Activated CD4-positive, alpha-beta T cell treated with anti-CD3 and anti-CD28 coated beads, Interleukin-2, amount 50 U/mL, for 4 hours (primary cell): ENCODE results near the gene NPHS1.
"Not testable (repeated sequence)": the region's sequence is repeated elsewhere in the genome, so short reads cannot be mapped to it uniquely, and the experiment has no call there.

Experiments used
- DNase-seq, 2 experiments: peaks; one replicate each; pipeline ENCODE4 v3.0.0-alpha.2; 2020

NPHS1 gene

DNA sequence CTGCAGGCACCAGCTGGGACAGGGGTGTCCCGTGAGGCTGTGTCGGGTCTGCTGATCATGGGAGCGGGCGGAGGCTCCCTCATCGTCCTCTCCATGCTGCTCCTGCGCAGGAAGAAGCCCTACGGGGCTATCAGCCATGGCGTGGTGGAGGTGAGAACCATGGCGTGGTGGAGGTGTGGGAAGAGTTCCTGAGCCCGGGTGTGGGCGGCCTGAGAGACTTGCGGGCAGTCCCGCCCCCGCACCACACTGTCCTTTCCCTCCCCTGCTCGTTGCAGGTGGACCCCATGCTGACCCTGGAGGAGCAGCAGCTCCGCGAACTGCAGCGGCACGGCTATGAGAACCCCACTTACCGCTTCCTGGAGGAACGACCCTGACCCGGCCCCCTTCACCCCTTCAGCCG, 26.8 kb upstream of the NPHS1 start:
- no peak for DNase-seq

- DNase-seq, result no peak
Measured at GRCh38 chr19:35874392-35874930, 22.2 kb upstream of the NPHS1 start.

GRCh38 chr19:35872180-35872579, 19.9 kb upstream of the NPHS1 start:
- no peak for DNase-seq

- no peak for DNase-seq
Measured at GRCh38 chr19:35871611-35872010, 19.3 kb upstream of the NPHS1 start.

DNA sequence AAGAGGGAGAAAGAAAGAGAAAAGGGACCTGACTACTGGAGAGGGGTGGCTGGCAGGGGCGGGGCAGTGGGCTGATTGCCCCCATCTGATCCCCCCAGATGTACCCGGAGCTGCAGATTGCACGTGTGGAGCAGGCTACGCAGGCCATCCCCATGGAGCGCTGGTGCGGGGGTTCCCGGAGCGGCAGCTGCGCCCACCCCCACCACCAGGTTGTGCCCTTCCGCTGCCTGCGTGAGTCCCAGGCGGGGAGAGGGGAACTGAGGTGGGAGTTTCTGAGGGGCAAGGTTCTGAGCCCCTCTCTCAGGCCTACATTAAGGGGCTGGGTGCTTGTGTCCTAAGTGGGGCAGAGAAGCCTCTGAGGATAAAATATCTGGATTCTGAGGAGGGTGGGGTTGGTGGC, 18.5 kb upstream of the NPHS1 start:
- no peak for DNase-seq

DNA sequence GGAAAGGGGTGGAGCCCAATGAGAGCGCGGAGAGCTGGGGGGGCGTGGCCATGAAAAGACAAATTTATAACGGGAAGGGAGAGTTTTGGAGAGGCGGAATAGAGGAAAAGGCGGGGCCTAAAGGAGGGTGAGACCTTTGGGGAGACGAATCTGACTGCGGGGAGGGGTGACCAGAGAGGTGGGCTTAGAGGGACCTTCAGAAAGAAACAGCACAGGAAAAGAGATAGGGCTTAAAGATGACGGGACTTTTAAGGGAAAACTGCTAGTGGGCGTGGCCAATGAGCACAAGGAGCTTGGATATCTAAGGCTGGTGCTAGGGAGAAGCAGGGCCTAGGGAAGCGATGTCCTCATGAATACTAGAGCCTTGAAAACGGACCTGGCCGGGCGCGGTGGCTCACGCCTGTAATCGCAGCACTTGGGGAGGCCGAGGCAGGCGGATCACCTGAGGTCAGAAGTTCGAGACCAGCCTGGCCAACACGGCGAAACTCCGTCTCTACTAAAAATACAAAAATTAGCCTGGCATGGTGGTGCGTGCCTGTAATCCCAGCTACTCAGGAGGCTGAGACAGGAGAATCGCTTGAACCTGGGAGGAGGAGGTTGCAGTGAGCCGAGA, 17.9 kb upstream of the NPHS1 start:
- not testable (repeated sequence) for DNase-seq

DNA sequence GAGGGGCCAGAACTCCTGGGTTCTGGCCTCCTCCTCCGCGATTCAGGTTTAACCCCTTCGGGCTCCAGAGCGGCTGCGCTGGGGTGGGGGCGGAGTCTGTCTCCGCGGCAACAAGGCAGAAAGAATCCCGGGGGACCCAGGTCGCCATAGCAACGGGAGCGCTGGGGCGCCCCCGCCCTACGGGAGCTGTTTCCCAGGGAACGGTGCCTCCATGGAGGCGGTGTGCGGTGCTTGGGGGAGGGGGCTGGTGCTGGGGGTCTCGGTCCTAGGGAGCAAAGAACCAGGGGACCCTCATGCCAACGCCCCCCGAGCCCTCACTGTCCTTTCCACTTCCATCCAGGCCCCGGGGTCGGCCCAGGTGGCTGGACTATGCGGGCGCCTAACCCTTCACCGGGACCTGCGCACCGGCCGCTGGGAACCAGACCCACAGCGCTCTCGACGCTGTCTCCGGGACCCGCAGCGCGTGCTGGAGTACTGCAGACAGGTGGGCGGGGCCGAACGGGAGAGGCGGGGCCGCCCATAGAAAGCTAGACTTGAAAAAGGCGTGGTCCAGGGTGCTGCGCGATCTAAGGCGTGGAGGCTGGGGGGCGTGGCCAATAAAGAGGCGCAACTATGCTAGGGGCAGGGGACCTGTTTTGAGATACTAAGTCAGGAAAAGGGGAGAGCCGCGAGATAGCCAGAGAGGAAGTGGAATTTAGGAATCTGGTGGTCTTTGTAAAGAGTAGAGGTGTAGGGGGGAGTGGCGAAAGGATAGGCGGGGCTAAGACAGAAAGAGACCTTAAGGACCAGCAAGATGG, 17.2 kb upstream of the NPHS1 start:
- DNase-seq, result peak; percentile 73 to 78

GRCh38 chr19:35868823-35869326, 16.6 kb upstream of the NPHS1 start:
- no peak for DNase-seq

DNA sequence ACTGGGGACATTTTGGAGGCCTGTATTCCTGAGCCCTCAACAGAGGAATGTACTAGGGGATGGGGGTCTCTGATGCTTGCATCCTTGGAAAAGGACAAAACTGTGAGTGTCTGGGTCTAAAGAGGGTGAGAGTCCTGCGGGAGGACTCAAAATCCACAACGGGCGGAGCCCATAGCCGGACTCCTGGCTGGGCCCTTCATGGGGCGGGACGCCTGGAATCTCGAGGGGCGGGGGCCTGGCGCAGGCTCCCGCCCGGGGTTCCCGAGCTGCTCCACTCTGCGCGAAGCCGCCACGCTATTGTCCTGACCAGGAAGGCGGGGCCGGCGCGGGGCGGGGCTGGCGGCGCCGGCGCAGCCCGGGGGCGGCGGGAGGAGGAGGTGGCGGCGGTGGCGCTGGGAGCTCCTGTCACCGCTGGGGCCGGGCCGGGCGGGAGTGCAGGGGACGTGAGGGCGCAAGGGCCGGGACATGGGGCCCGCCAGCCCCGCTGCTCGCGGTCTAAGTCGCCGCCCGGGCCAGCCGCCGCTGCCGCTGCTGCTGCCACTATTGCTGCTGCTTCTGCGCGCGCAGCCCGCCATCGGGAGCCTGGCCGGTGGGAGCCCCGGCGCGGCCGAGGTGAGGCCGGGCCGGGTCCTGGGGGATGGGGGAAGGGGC, 16.0 kb upstream of the NPHS1 start, which contains the start of gene APLP1:
Gene APLP1 (plus strand): TSS at position 403 of the 651 bp plus-strand sequence. CDS start 63 bp downstream, at position 466.
- DNase-seq, result peak; percentile 63 to 66

- DNase-seq, result no peak
Measured at GRCh38 chr19:35863018-35863417, 10.7 kb upstream of the NPHS1 start.

- no peak for DNase-seq
Measured at GRCh38 chr19:35862528-35862927, 10.2 kb upstream of the NPHS1 start.

- DNase-seq, result no peak
Measured at GRCh38 chr19:35861640-35862160, 9.4 kb upstream of the NPHS1 start.

- DNase-seq, result no peak
Measured at GRCh38 chr19:35860818-35861639, 8.7 kb upstream of the NPHS1 start.

DNA sequence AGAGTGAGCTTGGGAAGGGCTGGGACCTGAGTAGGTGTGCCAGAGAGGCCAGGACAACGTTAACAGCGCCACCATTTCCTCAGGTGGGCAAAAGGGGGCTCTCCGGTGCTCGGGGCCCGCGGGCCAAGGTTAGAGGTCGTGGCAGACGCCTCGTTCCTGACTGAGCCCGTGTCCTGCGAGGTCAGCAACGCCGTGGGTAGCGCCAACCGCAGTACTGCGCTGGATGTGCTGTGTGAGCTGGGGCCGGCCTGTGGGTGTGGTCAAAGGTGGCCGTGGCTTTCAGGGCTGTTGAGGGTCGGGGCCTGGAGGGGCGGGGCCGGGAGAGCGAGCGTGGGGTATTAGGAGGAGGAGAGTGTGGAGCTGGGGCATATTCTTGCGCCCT, 8.1 kb upstream of the NPHS1 start:
- DNase-seq, result no peak

- DNase-seq, result no peak
Measured at GRCh38 chr19:35859414-35859813, 7.1 kb upstream of the NPHS1 start.

DNA sequence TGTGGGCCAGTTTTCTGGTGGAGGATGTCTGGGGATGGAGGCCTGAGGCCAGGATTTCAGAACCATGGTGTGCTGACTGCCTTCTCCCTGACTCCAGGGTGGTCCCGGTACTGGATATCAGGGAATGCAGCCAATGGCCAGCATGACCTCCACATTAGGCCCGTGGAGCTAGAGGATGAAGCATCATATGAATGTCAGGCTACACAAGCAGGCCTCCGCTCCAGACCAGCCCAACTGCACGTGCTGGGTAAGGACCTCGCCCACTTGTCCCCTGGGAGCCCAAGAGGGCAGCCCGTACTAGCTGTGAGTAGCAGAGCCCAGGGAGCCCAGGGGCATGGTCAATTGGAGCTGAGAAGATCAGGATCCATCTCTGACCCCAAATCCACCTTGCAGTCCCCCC, 6.0 kb upstream of the NPHS1 start:
- DNase-seq, result no peak

DNA sequence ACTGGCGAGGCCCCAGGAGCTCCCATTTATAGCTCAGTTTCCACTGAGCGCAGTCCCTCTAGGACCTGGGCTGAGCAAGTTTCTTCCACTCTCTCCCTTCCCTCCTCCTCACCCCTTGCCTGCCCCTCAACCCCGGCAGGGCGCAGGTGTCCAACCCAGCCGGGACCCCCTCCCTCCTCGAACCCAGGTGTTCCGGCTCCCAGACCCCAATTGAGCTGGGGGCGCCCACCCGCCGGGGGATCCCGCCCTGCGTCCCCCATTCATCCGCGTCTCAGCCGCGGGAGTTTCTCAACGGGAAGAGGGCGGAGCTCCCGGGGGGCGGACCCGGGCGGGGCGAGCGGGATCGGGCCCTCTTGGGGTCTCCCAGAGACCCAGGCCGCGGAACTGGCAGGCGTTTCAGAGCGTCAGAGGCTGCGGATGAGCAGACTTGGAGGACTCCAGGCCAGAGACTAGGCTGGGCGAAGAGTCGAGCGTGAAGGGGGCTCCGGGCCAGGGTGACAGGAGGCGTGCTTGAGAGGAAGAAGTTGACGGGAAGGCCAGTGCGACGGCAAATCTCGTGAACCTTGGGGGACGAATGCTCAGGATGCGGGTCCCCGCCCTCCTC, 4.3 kb upstream of the NPHS1 start, which contains the start of gene KIRREL2:
Gene KIRREL2 (plus strand): TSS at position 366 of the 604 bp plus-strand sequence. CDS start 209 bp downstream, at position 575.
- no peak for DNase-seq

DNA sequence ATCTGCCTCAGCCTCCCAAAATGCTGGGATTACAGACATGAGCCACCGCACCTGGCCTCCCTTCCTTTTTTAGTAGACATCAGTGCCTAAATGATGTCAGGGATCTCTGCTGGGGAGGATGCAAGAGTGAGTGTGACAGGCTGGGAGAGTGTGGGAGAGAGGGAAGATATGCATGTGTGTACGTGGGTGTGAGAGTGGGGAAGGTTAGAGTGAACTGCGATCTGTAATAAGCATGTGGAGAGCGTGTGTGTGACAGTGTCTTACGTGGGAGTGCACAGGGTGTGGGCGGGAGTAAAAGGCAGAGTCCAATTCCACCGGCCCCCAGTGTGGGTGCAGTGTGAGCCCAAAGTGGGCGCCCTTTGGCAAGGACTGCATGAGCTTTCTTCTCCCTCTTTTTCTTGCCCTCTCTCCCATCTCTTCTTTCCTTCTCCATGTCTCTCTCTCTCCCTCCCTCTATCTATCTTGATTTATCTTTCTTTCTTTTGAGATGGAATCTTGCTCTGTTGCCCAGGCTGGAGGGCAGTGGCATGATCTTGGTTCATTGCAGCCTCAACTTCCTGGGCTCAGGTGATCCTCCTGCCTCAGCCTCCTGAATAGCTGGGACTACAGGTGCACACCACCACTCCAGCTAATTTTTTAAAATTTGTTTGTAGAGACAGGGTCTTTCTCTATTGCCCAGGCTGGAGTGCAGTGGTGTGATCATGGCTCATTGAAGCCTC, 893 bp upstream of the NPHS1 start:
- DNase-seq, result no peak

DNA sequence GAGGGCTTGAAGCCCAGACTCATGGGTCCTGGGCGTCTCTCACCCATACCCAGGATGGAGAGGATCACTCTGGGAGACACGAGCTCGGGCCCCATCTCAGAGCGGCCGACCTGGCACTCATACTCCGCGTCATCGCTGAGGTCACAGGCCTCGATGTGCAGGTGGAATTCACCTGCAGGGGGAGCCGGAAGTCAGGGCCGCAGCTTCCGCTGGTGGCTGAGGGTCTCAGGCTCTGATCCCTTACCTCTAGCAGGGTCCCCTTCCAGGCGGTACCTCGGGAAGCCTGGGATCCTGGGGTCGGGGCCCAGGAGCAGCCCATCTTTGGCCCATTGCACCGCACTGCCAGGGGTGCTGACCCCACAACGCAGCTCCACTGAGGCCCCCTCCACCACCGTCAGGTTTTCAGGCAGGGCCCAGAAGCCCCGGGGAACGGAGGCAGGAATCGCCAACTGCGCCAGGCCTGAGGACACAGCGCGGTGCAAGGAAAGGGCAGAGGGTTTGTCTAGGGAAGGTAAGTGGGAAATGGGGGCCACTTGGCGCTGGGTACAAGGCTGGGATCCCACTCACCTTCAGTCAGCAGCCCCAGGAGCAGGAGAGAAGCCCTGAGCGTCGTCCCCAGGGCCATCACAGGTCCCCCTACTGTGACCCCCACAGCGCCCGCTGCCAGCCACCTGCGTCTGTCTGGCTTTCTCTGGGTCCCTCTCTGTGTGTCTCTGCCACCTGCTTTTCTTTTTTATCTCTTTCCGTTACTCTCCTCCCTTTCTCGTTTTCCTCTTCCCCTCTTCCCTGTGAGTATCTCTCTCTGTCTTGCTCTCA, 883 bp downstream of the NPHS1 start:
- DNase-seq, result no peak

- DNase-seq, result no peak
Measured at GRCh38 chr19:35848919-35849505, 3.3 kb downstream of the NPHS1 start.
